ENCODE data around the gene TRIM49D1. TPM values are rescaled to one million over a fixed set of nuclear protein-coding genes. Genes with fewer than 3 reads are reported as not detected.
"Not testable (repeated sequence)": the region's sequence is repeated elsewhere in the genome, so short reads cannot be mapped to it uniquely, and the experiment has no call there.

TRIM49D1 gene
- total RNA-seq (not detected), polyA plus RNA-seq (not detected)

DNA sequence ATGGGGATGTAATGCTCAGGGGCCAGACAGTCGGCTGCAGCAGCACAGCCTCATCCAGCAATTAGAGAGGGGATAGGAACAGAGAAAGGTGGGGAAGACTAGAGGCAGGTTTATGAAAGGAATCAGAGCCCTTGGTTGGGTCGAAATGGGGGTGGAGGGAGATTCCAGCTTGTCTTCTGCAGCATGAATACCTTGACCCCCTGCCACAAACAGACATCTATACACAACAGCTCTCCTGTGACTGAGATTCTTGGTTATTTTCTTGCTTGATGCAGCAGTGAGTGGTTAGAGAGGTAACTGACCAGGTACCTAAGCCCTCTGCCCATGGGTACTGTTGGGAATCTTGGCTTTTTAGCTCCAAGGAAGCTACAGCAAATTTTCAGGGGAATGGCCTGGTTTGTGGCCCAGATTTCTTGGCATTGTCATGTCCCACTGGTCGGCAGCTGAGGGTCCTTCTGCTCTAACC lies at the start of gene TRIM49D1:
Gene TRIM49D1, minus strand, starts transcription at position 51 of the 466 bp plus-strand sequence. CDS start 4,535 bp downstream, outside the sequence.
- Histone ChIP-seq H3K36me3 (no peaks in the 10 kb centered on the region), H3K4me3 (no peak within 1 kb of the TSS), H3K27ac (no peak within 1 kb of the TSS), H3K9me3 (no peaks in the 10 kb centered on the region), H3K4me1 (no peaks in the 10 kb centered on the region), H3K27me3 (no peaks in the 10 kb centered on the region)
- intact Hi-C loops (cut with DNase I), result no loop called here
- 35 to 59% methylated on average over 3 of the region's 3 CpGs for WGBS, 2 donors
- no peak for DNase-seq
- TF ChIP-seq, protein P1, sequence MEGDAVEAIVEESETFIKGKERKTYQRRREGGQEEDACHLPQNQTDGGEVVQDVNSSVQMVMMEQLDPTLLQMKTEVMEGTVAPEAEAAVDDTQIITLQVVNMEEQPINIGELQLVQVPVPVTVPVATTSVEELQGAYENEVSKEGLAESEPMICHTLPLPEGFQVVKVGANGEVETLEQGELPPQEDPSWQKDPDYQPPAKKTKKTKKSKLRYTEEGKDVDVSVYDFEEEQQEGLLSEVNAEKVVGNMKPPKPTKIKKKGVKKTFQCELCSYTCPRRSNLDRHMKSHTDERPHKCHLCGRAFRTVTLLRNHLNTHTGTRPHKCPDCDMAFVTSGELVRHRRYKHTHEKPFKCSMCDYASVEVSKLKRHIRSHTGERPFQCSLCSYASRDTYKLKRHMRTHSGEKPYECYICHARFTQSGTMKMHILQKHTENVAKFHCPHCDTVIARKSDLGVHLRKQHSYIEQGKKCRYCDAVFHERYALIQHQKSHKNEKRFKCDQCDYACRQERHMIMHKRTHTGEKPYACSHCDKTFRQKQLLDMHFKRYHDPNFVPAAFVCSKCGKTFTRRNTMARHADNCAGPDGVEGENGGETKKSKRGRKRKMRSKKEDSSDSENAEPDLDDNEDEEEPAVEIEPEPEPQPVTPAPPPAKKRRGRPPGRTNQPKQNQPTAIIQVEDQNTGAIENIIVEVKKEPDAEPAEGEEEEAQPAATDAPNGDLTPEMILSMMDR (IDR thresholded peaks at IDR 0.05), result no peak
- TF ChIP-seq POLR2AphosphoS5 (IDR thresholded peaks at IDR 0.05) (no peak), EP300 (IDR thresholded peaks at IDR 0.05) (no peak), POLR2A (IDR thresholded peaks at IDR 0.05) (no peak)

DNA sequence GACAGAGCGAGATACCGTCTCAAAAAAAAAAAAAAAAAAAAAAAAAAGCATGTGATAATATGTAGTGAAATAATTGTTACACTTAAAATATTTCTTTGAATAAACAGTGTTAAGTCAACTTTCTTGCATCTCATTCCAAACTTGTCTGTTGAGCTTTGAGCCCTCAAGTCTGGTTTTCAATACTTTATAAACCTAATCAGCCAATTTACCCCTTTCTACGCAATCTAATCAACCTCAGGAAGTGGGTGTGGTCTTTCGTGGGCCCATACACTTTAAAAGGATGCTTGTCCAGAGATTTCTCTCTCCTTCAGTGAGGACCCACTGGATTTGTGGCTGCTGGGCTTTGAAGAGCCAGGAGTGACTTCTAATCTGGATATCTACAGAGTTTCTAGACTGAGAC lies 43.7 kb upstream of the TRIM49D1 start, which contains the start of gene TRIM64:
Gene TRIM64, plus strand, starts transcription at position 301 of the 400 bp plus-strand sequence. CDS start 2,467 bp downstream, outside the sequence.
- WGBS, 2 donors, result no CpG with 5 or more reads among the region's 4 CpGs
- H3K4me3 ChIP-seq; H3K4me1 ChIP-seq; DNase-seq; H3K9me3 ChIP-seq; H3K27ac ChIP-seq; H3K36me3 ChIP-seq; intact Hi-C loops (cut with DNase I); H3K27me3 ChIP-seq: not testable (repeated sequence)

GRCh38 chr11:89960833-89961232 lies 38.8 kb upstream of the TRIM49D1 start:
- DNase-seq, result peak; percentile 43
- H3K4me1 ChIP-seq; H3K9me3 ChIP-seq; H3K4me3 ChIP-seq; H3K27me3 ChIP-seq; intact Hi-C loops (cut with DNase I); H3K36me3 ChIP-seq; H3K27ac ChIP-seq: not testable (repeated sequence)
- WGBS, 2 donors, result 76 to 91% methylated on average over 3 to 4 of the region's 6 CpGs

GRCh38 chr11:89923764-89924163 lies 1.7 kb upstream of the TRIM49D1 start, which contains the start of gene TRIM49D2:
Gene TRIM49D2 (plus strand): TSS chr11:89924064. CDS start chr11:89926762, 2,698 bp downstream.
- H3K36me3 ChIP-seq; H3K4me1 ChIP-seq; H3K27me3 ChIP-seq; H3K9me3 ChIP-seq; DNase-seq; intact Hi-C loops (cut with DNase I); H3K27ac ChIP-seq; H3K4me3 ChIP-seq: not testable (repeated sequence)
- 92 to 97% methylated on average over 2 of the region's 6 CpGs for WGBS, 2 donors

DNA sequence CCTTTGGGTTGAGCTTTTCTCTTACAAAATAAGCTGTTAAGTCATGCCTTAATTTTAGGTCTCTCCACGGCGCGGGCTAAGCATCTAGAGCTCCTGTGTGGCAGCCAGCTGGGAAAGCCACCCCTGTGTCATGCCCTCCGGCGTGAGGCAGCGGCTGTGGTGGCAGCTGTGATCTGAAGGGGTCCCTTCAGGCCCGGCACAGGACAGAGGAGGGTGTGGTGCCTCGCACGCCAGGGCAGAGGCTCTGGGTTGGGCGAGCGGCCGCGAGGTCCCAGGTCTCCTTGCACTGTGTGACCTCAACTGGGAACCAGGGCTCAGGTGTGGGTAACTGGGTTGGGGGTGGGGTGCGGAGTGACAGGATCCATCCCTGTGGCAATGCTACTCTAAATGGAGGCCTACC lies 21.2 kb downstream of the TRIM49D1 start:
- H3K36me3 ChIP-seq; H3K27me3 ChIP-seq; H3K27ac ChIP-seq; DNase-seq; H3K4me3 ChIP-seq; intact Hi-C loops (cut with DNase I); H3K9me3 ChIP-seq; H3K4me1 ChIP-seq: not testable (repeated sequence)
- 93% methylated on average over 8 to 10 of the region's 14 CpGs for WGBS, 2 donors

DNA sequence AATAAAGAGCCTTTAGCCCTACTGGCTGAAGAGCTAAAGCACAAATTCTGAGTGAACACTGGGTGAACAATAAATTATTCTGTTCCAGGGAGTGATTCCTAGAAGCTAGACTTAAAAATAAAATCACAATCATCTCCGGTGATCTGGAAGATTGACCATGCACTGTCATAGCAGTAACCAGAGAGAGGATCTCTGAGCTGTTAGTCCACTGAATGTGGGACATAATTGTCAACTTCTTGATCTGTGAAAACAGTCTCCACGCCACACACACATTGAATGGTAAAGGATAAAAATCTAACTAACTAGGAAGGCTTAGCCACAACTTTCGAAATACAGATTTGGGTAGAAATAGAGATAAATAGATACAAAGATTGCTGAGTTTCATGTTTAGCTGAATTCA lies 28.8 kb downstream of the TRIM49D1 start:
- H3K27ac ChIP-seq; intact Hi-C loops (cut with DNase I); H3K27me3 ChIP-seq; H3K36me3 ChIP-seq; H3K4me1 ChIP-seq; H3K4me3 ChIP-seq; DNase-seq; H3K9me3 ChIP-seq: not testable (repeated sequence)
- WGBS, 2 donors, result 82 to 91% methylated on average over 2 of the region's 3 CpGs

DNA sequence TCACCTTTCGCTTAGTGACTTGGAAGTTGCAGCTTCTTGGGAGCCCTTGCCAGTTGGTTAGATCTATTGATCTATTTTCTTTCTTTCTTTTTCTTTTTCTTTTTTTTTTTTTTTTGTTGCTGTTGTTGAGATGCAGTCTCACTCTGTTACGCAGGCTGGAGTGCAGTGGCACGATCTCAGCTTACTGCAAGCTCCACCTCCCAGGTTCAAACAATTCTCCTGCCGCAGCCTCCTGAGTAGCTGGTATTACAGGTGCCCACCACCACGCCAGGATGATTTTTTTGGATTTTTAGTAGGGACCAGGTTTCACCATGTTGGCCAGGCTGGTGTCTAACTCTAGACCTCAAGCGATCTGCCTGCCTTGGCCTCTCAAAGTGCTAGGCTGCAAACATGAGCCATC lies 44.5 kb downstream of the TRIM49D1 start:
- H3K27me3 ChIP-seq; DNase-seq; H3K4me1 ChIP-seq; H3K4me3 ChIP-seq; intact Hi-C loops (cut with DNase I); H3K9me3 ChIP-seq; H3K36me3 ChIP-seq; H3K27ac ChIP-seq: not testable (repeated sequence)
- 89 to 94% methylated on average over 6 of the region's 6 CpGs for WGBS, 2 donors

DNA sequence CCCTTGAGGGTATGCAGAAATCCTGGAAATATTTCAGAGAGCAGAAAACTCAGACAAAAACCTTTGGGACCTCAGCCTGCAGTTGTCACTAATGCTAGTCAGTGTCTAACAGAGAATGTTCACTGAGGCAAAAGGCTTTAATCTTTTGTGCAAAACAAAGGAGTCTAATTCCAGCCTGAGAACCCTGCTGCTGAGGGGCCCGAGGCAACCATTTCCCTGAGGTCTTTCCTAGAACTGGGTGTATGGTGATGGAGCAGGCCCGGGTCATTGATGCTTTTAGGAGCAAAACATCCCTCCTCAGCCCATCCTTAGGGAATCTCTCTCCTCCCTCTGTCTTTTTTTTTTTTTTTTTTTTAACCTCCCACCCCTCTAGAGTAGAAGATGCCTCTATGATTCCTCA lies 49.5 kb downstream of the TRIM49D1 start:
- intact Hi-C loops (cut with DNase I); H3K4me3 ChIP-seq; H3K4me1 ChIP-seq; H3K9me3 ChIP-seq; DNase-seq; H3K36me3 ChIP-seq; H3K27me3 ChIP-seq; H3K27ac ChIP-seq: not testable (repeated sequence)
- WGBS, 2 donors, result 70 to 71% methylated on average over 2 of the region's 2 CpGs

DNA sequence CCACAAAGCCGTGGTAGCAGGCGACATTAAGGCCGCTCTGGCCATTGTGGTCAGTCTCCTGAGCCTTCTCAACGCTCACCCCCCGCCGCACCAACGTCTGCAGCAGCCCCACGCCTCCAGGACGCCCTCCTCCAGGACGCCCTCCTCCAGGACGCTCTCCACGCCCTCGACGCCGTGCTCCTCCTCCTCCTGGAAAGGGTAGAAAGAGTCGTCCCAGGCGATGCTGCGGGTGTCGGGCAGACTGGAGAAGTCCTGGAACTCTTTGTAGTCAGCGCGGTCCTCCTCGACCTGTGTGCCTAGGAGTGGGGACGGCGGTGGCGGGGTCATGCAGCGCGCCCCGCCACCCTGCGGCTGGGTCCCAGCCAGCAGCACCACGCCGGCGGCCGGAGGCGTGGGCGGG lies 56.8 kb downstream of the TRIM49D1 start:
- 21 to 28% methylated on average over 11 of the region's 35 CpGs for WGBS, 2 donors
- H3K9me3 ChIP-seq; H3K27me3 ChIP-seq; H3K36me3 ChIP-seq; H3K4me3 ChIP-seq; intact Hi-C loops (cut with DNase I); H3K27ac ChIP-seq; DNase-seq; H3K4me1 ChIP-seq: not testable (repeated sequence)

DNA sequence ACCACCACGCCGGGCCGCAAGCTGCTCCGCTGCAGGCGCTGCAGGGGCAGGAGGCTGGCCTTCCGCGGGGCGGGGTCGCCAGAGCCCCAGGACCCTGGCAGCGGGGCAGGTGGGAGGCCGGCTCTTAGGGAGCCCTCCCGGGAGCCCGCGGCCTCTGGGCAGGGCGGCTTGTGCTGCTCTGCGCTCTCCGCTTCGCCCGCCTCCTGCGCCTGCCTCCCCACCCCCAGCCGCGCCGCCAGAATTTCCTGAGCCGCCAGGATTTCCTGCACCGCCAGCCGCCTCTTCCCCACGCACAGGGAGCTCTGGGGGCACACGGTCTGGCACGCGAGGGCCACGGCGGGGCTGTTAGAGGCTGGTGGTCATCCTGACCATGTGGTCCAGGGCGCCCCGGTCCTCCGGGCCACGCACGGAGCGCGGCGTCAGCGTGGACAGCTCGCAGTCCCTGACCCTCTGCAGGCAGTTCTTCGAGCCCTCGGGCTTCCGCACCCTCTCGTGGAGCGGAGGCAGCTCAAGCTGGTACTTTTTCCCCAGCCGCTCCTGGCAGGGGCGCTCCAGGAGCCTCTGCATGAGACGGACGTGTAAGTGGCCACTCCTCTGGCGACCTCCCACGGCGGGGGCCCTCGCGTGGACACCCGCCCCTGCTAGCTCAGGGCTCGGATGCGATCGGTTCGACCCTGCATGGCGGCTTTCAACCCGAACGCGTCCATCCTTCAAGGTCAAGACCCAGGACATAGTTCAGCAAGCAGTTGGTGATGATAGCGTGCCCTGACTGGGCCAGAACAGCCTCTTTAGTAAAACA lies 57.9 kb downstream of the TRIM49D1 start:
- DNase-seq, result peak; percentile 56
- H3K27me3 ChIP-seq; intact Hi-C loops (cut with DNase I); H3K27ac ChIP-seq; H3K4me1 ChIP-seq; H3K36me3 ChIP-seq; H3K9me3 ChIP-seq: not testable (repeated sequence)
- H3K4me3 ChIP-seq, result peak overlapping the region in 2 of 4 donors; percentile 14 to 23
- WGBS, 2 donors, result 5 to 8% methylated on average over 40 of the region's 66 CpGs
